DMS53 treated with DMSO at 0.1 percent for 48 hours (cell line): ENCODE data around the gene EPHB2.

ENCODE experiments used
- DNase-seq: peaks from one replicate; lab custom pipeline; 2025; ENCODE audit not compliant: unreplicated experiment; lab: John Stamatoyannopoulos, UW

EPHB2 gene

DNA sequence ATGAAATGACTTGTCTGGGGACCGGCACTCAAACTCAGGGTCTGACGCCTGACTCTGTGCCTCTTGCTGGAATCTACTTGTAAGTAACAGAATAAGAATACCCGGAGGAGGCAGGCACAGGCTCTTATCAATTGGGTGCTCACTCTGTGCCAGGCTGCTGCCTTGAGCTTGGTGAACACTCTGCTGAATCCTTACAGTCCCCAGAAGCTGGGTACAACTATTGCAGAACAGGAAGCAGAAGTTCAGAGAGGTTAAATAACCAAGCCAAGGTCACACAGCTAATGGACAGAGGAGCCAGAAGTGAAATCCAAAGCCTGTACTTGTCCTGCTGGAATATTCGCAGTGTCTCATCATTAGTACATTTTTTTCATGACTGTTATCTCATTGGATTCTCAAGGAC lies 86.0 kb downstream of the EPHB2 start:
- DNase-seq = no peak

DNA sequence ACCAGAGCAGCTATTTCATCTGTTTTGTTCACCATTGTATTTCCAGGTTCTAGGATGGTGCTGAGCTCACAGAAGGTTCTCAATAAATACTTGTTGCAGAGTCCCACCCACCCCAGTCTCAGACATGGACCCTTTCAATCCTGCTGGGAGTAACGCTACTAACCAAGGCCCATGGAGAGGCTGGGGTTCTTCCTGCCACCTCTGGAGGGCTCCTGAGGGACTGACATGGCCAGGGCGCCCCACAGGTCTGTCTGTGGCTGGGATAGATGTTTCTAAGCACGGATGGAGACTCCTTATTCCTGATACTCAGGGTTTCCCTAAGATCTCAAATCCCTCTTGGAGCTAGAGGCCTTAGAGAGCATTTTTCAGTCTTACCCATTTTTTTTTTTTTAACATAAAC lies 87.4 kb downstream of the EPHB2 start:
- DNase-seq = no peak

DNA sequence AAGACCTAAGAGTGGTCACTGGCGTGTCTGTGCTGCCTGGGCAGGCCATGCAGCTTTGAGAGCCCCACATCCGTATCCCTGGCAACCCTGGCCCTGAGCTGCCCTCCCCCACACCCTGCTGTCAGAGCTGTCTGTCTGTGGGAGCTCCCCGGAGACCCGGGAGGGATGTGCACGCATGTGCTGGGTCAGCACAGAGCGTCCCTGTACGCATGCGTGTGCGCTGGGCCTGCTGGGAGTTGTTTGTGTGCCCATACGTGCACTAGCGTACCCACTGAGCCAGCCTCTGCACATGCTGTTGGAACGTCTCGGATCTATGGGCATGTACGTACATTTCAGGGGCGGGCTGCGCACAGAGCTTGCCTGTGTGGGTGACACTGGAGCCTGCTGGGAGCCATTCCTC lies 89.3 kb downstream of the EPHB2 start:
- no peak for DNase-seq

DNA sequence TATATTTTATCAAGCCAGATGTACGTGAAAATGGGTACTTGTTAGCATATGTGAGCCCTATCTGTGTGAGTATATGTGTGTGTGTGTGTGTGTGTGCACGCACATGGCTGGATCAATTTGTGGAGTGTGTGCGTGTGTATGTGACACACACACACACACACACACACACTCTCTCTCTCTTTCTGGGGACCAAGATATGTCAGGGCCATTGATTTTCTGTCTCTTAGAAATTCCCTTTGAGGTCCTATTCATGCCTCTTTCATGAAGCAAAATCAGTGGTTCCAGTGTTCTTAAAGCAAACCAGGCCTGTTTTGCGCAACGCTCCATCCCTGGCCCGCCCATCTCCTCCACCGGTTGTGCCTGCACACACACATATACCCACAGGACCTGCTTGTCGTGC lies 90.0 kb downstream of the EPHB2 start:
- no peak for DNase-seq

DNA sequence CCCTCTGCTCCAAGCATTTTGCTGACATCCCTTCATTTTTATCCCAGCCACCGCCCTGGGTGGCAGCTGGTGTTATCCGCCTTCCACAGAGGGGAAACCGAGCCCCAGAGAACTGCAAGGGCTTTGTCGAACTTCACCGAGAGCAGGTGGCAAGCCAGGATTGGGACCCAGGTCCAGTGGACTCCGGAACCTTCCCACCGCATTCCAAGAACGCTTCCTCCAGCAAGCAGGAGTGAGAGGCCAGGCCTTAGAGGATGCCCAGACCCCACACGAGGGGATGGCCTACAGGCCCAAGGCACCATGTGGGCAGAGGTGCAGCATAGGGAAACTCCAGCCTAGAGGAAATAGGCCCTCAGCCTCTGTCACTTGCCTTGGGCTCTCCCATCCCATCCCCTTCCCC lies 90.7 kb downstream of the EPHB2 start:
- DNase-seq = no peak

DNA sequence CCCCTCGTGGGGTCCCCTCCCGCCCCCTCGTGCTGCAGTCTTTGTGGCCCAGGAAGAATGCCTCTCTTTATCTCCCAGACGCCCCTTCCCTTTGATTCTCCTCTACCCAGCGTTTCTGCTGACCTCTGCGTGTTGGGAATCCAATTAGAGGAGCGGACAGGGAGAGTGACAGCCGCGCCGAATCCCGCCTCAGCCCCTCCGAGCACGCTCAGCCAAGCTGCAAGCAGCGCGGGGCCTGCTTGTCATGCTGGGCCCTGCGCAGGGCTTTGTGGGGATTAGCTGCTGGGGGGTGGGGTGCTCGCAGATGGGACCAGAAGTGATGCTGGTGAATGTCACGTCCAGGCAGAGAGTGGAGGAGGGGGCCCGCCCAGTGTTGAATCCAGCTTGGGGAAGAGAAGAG lies 91.1 kb downstream of the EPHB2 start:
- DNase-seq = no peak

DNA sequence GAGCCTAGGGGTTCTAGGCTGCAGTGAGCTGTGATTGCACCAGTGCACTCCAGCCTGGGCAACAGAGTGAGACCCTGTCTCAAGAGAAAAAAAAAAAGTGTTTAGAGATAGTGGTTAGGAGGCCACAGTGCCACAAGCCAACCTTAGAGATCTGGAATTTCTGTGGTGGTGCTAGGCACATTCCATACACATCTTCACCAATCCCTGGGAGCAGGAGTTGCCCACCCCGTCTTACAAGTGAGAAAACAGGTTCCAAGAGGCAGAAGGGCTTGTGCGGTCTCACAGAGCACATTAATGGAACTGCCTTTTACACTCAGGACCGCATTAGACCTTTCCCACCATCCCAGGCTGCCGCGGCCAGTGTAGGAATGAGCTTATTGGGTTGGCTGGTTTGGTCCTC lies 93.2 kb downstream of the EPHB2 start:
- DNase-seq = no peak

DNA sequence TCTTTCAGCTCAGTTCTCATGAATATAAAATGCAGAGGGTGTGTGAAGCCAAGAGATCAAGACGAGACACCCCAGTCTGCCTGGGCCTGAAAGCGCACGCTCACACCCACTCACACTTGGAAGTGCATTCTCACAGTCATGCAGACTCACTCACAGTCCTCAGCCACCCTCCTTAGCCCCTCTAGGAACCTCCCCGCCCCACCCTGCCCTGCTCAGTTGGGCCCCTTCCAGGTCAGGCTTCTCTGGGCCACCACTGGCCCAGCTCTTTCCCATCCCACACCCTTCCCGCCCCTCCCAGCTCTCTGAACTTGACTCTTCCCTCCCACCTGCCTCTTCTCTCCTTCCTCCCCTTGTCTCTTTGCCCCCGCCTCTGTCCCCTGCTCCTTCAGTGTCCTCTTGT lies 93.8 kb downstream of the EPHB2 start:
- no peak for DNase-seq

DNA sequence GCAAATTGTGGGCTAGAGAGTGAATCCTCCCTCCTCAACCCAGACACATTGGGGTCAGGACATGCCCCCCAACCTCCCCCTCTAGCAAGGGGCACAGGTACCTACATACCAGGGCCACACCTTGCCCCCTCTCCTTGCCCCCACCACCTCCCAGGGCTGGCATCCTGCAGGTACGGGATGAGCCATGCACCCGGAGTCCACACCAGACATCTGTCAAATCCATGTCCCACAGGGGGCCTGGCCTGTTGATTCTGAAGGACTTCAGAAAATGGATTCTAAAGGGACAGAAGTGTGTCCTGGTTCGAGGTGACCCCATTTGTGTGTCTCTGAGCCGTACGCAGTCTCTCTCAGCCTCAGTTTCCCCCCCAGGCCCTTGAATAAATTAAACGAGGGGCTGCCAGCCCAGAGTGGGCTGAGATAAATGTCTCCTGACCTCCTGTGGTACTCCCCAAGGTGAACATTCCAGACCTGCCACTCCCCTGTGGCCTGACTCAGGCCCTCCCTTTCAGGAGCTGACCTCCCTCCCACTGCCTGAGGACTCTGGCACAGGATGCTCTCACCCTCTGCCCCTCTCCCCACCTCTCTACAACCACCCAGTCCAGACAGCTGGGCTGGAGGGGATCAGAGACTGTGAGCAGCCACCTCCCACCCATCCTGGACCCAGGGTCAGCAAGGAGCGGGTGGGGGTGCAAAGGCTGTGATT lies 94.5 kb downstream of the EPHB2 start:
- DNase-seq = no peak

DNA sequence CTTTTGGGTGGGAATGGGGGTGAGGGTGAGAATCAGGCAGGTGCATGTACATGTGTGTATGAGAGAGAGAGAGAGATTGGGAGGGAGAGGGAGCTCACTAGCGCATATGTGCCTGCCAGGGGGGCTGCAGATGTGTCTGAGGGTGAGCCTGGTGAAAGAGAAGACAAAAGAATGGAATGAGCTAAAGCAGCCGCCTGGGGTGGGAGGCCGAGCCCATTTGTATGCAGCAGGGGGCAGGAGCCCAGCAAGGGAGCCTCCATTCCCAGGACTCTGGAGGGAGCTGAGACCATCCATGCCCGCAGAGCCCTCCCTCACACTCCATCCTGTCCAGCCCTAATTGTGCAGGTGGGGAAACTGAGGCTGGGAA lies 95.0 kb downstream of the EPHB2 start:
- no peak for DNase-seq

DNA sequence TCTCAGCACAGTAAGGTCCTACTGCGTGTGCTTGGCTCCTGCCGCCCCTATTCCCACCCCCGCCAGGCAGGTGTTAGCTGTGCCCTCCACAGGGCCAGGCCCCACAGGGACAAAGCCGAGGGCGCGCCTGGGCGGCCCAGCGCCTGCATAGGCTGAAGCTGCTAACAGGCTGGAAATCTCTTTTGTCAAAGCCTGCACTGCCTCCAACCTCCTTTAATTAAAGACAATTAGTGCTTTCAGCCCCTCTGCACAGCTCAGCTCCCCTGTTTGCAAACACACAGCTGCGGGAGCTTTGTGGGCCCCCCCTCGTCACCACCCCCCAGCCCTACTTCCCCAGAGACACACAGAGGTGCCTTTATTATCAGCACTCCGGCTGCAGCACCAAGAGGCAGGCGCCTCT lies 95.9 kb downstream of the EPHB2 start:
- no peak for DNase-seq

DNA sequence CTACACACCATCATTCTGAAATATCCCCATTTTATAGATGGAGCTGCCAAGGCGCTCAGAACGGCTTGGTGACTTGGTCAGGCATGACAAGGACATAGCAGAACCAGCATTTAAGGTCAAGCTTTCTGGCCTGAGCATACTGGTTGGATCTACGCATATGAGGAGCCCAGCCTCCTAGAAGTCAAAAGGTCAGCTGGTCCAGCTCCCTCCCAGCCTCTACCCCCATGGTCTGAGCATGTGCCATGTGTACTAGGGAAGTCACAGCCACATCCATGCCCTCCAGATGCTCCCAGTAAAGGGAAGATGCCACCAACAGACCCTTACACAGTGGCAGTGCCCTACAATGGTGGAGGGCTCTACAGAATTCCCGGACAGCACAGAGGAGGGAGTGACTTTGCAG lies 96.7 kb downstream of the EPHB2 start:
- no peak for DNase-seq

DNA sequence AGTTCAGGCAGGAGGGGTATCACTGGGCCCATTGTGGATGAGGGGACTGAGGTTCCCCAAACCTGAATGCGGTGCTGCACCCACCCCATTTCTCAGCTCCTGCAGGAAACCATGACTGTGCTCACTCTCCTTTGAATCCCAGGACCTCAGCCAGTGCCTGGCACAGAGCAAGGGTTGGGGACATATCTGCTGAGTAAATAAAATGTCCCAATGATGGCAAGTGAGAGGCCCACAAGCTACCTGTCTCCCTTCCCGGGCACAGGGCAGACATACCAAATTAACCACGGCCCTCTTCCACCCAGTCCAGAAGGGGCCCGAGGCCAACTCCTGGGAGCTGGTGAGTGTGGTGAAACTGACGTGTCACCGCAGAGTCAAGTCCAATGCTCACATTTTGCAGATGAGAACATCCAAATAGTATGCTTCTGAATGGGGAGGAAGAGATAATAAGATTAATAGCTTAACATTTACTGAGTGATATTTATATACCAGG lies 97.6 kb downstream of the EPHB2 start:
- no peak for DNase-seq

DNA sequence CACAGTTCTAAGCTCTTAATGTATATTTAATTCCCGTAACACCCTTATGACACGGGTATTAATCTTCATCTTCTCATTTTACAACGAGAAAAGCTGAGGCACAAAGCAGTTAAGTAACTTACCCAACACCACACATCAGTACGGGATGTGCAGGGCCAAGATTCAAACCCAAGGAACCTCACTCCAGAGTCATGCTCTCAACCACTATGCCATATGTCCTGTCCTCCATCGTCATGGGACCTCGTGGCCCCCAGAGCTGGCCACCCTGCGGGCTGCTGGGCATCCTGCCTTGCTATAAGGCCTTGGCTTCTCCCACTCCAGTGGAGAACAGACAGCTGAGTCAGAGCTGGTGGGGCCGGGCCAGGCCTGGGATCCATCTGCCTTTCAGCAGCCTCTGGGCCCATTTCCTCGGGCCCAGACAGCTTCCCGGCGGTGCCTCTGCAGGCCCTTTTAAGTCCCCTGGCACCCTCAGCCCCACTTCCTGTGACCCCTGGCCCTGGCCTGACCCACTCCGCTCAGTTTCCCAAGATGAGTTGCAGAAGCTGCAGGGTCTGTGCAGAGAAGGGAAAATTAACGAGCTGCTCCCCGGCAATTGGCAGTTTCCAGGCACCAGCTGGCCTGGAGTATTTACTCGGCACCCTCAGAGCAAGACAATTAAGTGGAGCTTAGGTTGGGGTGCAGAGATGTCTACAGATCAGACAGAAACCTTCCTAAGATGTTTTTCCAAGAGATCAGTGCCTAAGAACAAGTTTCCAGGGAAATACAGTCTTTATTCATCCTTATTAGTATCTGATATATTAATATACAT lies 98.2 kb downstream of the EPHB2 start:
- DNase-seq = no peak

DNA sequence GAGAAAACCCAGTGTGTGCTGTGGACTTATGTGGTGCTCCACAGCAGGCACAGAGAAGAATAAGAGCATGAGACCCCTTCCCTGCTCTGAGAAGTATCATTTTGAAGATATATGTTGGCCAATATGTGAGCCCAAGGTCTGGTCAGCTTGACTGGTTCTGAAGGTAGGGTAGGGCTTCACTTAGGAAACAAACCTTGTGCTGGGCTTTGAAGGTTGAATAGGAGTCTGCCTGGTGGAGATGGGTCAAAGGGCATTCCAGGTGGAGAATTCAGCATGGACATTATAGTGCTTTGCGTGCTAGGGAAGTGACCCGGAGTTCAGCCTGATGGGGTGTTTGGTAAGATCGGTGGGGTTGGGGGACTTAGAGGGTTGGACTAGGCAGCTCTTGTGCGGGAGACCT lies 99.1 kb downstream of the EPHB2 start:
- DNase-seq = no peak

DNA sequence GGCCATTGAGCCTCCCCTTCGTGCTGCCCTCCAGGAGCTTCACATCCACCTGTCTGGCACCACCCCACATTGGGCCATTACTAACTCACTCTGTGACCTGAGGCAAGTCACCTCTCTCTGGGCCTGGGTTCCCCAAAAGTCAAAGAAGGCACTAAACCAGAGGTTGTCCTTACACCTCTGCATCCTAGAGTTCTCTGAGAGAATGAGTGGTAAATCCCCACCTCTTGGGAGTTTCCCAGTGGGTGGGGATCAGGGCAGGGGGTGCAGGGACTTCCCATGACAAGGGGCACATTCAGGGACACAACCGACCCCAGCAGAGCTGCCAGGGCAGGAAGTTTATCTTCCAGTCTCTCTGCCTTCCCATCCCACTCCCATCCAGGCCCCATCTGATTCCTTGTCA lies 99.7 kb downstream of the EPHB2 start:
- no peak for DNase-seq

DNA sequence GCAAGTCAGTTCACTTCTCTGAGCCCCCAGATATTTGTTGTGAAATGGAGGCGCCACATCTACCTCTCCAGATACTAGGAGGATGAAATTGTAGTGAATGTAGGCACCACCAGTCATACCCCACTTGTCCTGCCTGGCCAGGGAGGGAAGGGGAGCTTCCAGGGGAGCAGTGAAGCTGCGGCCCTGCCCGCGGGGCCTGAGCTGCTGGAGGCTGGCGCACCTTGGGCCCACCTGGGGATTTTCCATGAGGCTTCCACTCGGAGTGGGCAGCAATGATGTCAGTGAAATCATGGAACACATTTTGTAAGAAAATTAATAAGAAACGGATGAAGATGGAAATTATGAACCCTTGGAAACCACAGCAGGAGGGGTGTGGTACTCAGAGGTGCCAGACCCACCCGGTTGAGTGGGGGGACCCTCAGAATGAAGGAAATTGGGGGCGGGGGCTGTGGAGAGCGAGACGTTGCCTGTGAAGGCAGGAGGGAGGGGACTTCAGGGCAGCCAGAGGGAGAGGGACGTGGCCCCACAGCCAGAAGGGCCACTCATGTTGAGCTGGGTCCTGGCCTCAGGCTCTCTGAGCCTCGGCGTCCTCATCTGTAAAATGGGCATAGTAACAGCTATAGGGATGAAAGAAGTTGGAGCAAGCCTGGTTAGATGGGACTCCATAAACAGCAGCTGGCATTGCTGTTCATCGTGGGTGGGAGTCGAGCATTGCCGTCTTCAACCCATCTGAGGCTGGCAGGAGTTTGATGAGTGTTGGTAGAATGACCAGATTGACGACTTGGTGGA lies 101.6 kb downstream of the EPHB2 start:
- no peak for DNase-seq

DNA sequence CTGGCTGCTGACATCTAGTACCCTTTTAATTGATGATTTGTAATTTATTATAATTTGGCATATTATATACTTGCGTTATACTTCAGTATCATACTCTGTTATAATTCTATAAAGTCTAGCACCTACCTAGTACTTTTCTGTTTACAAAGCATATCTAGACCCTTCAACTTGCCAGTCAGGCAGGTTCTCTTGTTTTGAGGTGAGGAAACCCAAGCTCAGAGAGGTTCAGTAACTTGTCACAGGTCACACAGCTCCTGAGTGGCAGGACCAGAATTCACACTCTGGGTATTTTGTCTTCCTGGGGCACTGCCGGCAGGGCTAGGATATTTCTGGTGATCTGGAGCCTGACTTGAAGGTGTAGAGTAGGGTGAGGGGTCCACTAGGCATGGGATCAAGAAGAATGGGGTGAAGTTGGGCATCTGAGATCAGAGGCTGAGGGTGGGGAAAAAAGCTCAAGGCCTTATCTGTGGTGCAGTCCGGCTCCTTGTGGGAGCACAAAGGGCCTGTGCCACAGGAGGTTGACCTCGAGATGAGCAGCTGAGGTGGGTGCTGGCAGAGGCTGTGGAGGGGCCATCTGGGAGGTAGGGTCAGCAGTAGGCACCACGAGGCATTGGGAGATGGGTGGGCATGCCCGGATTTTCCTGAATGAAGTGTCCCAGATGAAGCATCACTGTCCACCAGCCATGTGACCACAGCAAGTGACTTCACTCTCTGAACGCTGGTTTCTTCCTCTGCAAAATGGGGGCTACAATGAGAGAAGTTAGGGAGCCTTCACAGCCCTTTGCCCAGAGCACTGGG lies 102.6 kb downstream of the EPHB2 start:
- no peak for DNase-seq

DNA sequence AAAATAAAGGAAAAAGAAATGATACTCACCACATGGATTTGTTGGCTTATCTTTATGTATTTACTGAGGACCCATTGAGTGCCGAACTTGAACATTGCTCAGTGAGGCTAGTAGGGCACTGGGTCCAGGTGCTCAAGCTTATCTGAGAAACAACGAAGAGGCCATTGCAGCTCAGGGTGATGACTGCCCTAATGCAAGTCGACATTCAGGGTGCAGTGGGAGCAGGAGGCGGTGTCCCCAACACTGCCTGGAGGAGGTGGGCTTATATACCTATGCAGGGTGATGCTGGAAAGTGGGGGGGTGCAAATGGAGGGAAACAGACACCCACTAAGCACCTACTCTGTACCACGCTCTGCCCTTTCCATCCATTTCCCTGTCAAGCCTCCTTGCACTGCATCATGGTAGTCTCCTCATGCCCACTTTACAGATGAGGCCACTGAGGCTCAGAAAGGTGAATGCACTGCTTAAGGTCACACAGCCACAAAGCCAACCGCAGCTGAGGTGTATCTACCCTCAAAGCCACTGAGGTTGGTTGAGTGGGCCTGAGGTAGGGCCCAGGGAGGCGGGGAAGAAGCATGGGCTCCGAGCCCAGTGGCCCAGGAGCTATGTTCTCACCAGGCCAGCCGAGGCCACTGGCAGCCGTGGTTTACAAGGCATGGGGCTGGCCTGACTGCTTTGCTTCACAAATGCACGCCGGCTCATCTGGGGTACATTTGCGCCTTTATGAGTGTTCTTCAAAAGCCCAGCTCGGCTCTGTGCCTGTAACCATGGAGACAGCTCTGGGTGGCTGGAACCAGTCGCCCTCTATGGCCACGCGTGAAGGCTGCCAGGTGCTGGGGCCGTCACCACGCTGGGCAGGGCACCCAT lies 103.8 kb downstream of the EPHB2 start:
- DNase-seq = no peak

DNA sequence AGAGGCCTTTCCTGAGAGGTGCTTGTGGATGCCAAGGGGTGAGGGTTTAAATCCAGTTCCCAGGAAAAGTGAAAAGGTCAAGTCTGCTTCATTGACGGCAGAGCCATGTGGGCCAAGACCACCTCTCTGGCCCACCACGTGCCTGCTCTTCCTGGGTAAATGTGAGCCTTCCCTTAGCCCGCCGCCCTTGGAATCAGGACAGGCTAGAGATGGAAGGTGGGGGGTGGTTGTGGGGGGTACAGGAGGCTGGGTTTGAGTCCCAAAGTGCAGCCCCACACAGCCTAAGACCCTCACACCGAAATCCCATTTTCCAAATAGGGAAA lies 104.4 kb downstream of the EPHB2 start:
- no peak for DNase-seq
